CMK (cell line): Measurements from ENCODE around the gene TEX28.
"Not testable (repeated sequence)": the region's sequence is repeated elsewhere in the genome, so short reads cannot be mapped to it uniquely, and the experiment has no call there.

ENCODE experiments used
- DNase-seq: peaks from one replicate; pipeline ENCODE4 v3.0.0-alpha.2; 2010; ENCODE audit warnings: low read depth

Gene TEX28

DNA sequence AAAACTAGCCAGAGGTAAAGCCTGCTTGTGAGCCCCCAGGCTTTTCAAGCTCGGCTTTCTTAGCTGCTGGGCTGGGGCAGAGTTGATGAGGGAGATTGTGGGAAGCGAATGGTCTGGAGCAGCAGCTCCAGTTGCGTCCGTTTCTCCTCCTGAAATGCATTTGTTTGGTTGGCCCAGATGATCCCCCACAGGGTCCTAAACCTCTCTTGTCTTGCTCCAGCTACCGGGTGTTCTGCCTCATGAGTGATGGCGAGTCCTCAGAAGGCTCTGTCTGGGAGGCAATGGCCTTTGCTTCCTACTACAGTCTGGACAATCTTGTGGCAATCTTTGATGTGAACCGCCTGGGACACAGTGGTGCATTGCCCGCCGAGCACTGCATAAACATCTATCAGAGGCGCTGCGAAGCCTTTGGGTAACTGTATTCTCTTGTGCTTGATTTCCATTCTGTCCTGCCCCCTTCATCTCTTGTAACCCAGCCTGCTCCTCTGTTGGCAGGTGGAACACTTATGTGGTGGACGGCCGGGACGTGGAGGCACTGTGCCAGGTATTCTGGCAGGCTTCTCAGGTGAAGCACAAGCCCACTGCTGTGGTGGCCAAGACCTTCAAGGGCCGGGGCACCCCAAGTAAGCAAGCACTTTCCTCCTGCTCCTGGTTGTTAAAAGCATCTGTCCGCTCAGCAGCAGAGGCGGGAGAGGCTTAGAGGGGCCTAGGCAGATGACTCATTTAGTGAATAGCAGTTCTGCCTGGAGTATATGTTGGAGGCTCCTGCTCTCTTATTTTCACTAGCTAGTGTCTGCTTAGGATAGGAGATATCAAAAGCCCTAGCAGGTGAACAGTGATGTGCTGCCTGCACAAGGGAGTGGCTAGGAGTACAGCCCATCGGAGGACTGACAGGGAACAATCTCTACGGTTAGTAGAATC, 16.0 kb upstream of the TEX28 start:
- no peak for DNase-seq

DNA sequence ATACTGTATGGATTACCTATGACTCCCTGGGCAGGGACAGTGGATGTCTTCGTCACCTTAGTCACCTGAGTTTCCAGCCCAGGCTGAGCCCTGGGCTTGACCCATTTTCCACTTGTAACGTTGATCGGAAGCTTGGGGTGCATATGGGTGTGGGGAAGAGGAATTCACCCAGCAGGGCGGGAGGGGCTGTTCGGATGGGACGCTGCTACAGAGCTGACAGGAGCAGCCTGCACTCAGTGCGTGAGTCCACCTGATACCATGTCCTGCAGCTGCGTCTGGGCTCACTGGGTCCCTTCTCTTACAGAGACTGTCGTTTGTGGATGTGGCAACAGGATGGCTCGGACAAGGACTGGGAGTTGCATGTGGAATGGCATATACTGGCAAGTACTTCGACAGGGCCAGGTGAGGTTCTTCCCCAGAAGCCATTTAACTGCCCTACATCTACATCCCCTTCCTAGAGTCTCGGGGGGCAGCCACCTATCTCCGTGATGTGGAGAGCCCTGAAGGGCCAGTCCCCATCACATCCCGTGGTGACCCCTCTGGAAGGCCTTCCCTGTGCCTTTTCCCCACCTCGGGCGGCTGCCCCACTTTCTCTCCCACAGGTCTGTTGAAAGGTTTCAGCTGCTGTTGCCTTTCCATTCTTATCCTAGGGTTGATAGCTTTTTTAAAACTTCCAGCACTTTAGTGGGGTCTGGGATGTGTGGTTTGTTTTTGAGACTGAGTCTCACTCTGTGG, 14.3 kb upstream of the TEX28 start:
- DNase-seq, result no peak

DNA sequence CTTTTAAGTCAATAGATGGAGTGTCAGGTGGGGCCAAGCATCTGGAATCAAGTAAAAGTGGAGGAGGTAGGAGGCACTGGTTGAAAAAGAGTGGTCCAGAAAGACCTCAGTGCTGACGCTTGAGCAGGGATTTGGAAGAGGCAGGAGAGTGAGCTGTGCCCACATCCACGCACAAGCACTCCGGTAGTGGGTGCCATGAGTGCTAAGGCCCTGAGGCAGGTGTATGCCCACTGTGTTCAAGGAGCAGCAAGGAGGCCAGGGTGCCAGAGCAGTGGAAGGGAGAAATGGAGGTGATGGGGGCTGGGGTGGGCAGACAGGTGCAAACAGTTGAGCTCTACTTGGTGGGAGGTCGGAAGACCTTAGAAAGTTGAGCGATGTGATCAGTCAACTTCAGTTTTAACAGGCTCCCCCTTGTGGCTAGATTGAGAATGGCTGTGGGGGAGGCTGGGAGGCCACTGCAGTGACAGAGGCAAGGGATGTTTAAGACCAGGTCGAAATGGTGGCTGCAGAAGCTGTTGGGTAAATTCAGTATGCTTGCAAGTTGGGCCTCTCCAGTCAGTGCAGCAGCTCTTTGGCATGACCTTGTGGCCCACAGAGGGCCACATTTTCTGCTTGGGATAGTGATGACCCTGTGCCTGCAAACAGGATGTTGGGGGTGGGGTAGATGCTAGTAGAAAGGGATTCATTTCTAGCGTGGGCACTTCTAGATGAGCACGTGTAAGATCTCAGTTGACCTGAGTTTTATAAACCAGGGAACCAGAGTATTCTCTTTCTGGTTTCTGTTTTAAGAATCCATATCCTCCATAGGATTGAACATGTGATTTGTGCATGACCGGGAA, 13.4 kb upstream of the TEX28 start:
- peak; percentile 35 for DNase-seq

- no peak for DNase-seq
Observed at GRCh38 chrX:154307202-154307601, 12.3 kb upstream of the TEX28 start.

GRCh38 chrX:154305541-154306205, 10.7 kb upstream of the TEX28 start:
- no peak for DNase-seq

DNA sequence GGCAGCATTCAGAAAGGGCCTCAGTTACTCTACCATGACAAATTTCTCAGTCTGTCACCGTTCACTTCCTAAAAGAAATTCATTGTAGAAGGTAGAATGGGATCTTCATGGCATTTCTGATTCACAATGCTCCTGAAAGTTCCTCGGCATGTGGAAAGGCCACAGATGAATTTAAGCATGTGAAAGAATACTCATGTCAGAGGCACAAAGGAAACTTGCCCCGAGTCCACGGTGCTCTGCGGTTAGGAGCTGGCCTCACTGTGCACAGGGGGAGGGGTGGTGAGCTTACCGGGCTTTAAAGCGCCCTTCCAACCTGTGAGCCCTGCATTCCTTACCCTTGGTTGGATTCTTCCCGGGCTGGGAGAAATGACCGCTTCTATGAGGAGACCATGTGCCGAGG, 9.9 kb upstream of the TEX28 start:
- no peak for DNase-seq

DNA sequence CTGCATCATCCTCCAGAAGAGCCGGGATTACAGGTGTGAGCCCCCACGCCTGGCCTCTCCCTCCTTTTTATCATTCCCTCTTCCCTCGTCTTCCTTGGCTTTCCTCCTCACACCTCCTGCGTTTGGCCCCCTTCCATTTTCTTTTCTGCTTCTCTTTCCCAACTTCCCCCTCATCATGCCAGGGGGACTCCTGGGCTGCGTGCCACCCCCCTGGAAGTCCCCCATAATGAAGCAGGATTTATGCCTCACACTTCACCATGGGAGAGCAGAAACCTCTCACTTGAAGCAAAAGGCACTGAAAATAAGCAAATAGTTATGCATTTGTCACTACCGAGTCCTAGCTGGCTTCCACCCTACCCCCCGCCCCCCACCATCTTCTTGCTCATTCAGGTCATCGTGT, 8.6 kb upstream of the TEX28 start:
- no peak for DNase-seq

GRCh38 chrX:154302998-154303397, 8.1 kb upstream of the TEX28 start:
- DNase-seq, result not testable (repeated sequence)

DNA sequence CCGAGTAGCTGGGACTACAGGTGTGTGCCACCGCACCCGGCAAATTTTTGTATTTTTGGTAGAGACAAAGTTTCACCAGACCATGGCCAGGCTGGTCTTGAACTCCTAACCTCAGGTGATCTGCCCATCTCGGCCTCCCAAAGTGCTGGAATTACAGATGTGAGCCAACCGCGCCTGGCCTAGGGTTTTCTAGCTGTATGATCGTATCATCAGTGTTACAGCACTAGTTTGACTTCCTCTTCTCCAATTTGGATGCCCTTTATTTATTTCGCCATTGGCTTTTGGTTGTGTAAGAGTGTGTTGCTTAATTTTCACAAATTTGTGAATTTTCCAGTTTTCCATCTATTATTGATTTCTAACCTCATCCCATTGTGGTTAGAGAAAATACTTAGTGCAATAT, 5.9 kb upstream of the TEX28 start:
- no peak for DNase-seq

DNA sequence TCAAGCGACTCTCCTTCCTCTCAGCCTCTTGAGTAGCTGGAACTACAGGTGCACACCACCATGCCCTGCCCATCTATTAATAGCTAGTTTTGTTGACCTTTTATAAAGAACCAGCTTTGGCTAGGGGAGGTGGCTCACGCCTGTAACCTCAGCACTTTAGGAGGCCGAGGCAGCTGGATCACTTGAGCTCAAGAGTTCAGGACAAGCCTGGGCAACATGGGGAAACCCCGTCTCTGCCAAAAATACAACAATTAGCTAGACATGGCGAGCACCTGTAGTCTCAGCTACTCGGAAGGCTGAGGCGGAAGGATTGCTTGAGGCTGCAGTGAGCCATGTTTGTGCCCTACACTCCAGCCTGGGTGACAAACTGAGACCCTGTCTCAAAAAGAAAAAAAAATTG, 3.4 kb upstream of the TEX28 start:
- DNase-seq, result no peak

GRCh38 chrX:154296731-154297130, 1.8 kb upstream of the TEX28 start:
- DNase-seq, result no peak

DNA sequence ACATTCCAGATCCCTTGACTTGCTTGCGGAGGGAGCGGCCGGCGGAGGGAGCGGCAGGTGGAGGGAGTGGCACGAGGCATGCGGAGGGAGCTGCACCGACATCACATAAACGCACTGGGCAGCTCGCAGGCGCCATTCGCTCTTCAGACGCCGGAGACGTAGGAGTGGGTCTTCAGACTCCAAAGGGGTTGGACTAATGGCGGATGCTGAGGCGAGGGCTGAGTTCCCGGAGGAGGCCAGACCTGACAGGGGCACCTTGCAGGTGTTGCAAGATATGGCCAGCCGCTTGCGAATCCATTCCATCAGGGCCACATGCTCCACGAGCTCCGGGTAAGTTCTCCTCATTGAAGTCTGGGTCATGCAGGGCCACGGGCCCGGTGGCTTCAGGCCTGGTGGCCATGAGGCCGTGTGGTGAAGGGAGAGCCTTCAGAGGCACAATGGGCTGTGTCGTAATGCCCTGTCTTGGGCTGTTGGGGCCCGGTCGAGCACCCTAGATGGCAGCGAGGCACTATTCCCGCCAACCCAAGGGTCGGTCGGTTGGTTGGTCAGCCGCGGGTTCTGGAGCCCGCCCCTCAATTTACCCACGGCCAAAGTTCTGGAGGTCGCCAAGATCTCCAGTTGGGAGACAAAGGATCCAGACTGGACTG, 863 bp upstream of the TEX28 start, which contains the start of gene TKTL1:
TKTL1 (plus strand) TSS at position 132 of the 647 bp plus-strand sequence; CDS start at position 197, 65 bp downstream.
- DNase-seq, result no peak

GRCh38 chrX:154286406-154286805, 8.5 kb downstream of the TEX28 start:
- DNase-seq, result not testable (repeated sequence)

DNA sequence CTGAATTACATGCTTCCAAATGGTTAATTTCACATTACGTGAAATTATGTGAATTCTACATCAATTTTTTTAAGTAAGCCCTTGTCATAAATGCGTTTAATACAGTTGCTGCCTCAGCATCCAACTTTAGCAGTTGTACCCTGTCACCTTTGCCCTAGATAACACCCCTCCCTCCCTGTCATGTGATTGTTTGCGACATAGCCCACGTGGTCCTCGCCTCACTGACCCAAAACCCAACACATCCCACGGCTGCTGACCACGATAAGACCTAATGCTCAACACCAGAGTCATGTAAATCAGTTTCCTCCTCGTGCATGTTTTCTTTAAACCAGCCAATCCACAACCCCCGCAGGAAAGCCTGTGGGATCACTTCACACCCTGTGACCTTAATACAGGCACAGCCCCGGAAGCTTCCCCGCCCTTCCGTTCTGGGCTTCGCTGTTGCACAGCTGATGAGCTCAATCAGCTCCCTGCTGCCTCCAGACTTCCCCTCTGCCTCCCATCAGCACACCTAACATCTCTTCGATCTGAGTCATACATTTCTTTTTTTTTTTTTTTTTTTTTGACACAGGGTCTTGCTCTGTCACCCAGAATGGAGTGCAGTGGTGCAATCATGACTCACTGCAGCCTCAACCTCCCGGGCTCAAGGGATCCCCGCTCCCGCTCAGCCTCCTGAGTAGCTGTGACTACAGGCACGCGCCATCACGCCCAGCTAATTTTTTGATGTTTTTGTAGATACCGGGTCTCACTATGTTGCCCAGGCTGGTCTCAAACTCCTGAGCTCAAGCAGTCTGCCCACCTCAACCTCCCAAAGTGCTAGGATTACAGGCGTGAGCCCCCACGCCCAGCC, 10.2 kb downstream of the TEX28 start:
- DNase-seq, result not testable (repeated sequence)

DNA sequence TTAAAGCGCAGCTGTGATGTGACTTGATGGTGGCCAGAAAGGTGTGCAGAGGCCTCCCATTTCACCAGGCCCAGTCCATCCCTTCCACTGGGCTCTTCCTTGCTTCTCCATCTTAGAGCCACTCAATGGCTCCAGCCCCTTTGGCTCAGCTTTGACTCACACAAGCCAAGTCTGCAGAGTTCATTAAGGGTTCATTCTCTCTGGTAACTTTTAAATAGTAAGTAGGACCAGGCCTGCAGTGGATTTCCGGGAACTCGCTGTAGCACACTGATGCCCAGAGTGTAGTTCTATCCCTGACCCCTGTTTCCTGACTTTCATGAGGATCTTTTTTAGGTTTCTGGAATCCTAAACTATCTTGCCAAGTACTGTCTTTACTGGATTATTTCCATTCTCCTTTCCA, 25.7 kb downstream of the TEX28 start:
- DNase-seq, result not testable (repeated sequence)

- DNase-seq, result not testable (repeated sequence)
Observed at GRCh38 chrX:154263072-154263471, 31.9 kb downstream of the TEX28 start.

DNA sequence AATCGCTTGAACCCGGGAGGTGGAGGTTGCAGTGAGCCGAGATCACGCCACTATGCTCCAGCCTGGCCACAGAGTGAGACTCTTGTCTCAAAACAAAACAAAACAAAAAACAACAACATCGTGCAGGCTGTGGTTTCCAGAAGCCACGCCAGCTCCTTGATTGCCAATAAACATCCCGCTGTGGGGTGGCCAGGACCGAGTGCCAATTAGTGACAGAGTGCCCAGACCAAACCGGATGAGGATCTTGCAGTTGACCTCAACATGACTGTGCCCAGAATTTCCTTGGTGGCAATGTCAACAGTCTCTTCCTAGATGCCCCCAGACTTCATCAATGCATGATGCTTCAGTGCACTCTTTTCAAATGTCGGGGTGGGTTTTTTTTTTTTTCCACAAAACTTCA, 36.2 kb downstream of the TEX28 start:
- not testable (repeated sequence) for DNase-seq

DNA sequence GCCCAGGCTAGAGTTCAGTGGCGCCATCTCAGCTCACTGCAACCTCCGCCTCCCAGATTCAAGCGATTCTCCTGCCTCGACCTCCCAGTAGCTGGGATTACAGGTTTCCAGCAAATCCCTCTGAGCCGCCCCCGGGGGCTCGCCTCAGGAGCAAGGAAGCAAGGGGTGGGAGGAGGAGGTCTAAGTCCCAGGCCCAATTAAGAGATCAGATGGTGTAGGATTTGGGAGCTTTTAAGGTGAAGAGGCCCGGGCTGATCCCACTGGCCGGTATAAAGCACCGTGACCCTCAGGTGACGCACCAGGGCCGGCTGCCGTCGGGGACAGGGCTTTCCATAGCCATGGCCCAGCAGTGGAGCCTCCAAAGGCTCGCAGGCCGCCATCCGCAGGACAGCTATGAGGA, 37.6 kb downstream of the TEX28 start, which contains the start of gene OPN1MW3:
OPN1MW3 (plus strand) TSS at position 301 of the 400 bp plus-strand sequence; CDS start at position 339, 38 bp downstream.
- not testable (repeated sequence) for DNase-seq

GRCh38 chrX:154248076-154248475, 46.8 kb downstream of the TEX28 start:
- not testable (repeated sequence) for DNase-seq
